Middle frontal gyrus (tissue), 1 donor: ENCODE measurements around the gene CHTF18.

Experiments
- DNase-seq: peaks from one replicate; pipeline ENCODE4 v3.0.0-alpha.2; 2015; ENCODE audit warnings: low spot score; ENCODE audit errors: extremely low spot score

Gene CHTF18

DNA sequence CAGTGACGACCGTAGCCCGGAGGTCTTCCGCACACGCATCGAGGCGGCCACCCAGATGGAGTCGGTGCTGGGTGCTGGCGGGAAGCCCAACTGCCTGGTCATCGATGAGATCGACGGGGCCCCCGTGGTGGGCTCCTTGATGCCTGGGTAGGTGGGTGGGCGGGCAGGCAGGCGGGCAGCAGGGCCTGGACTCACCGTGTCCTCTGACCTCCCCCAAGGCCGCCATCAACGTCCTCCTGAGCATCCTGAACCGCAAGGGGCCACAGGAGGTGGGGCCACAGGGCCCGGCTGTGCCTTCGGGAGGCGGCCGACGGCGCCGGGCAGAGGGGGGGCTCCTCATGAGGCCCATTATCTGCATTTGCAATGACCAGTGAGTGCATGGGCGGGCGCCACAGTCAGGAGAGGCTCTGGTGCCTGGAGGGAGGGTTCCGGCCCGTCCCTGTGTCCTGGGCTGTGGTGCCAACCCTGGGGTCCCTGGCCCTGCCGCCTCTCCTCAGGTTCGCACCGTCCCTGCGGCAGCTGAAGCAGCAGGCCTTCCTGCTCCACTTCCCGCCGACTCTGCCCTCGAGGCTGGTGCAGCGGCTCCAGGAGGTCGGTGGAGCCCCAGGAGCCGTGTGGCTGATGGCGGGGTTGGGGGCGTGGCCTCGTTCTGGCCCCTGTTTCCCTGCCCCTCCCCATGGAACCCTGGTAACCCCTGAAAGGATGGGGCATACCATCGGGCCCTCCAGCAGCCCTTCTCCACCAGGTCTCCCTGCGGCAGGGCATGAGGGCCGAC, 4.0 kb downstream of the CHTF18 start:
- DNase-seq: no peak

DNA sequence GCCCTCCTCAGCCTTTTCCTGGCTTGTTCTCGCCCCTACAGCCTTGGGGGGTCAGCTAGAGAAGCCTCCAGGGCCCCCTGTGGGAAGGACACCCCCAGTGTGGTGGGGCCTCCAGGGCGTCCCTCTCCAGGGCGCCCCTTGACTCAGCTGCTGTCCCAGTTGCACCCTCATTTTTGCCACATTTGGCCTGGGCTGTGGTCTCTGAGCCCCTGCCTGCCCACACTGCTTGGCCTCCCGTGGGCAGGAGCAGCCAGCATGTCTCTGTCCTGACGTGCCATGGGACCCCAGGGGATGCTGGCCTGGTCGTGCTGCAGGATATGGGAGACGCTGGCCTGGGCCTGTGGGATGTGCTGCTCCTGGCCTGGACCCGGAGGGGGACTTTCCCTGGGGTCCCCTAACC, 5.0 kb downstream of the CHTF18 start:
- DNase-seq: no peak

DNA sequence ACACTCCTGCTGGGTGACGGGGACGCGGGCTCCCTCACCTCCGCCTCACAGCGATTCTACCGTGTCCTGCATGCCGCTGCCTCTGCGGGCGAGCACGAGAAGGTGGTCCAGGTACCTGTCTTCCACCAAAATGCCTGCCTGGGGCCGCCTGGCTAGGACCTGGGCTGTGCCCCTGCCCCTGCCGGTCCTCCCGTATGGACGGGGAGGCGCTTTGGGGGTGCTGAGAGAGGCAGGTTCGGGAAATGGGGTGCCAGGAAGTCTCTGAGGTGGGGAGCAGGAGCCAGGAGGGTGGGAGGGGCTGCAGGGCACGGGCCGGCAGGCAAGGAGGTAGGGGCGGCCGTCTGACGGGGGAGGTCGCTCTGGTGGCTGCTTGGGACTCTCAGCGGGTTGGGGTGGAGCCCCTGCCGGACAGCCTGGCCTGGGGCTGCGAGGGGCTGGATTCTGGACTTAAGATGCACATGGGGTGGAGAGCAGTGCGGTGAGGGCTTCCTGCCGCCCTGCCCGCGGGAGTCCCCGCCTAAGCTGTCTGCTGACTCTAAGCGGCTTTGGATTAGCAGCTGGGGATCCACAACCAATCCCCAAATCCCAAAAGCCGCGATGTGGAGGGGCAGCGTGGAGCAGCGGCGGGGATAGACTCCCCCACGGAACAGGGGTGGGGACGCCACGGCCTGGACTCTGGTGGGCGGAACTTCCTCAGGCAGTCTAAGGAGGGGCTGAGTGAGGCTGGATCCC, 5.8 kb downstream of the CHTF18 start:
- DNase-seq: no peak

DNA sequence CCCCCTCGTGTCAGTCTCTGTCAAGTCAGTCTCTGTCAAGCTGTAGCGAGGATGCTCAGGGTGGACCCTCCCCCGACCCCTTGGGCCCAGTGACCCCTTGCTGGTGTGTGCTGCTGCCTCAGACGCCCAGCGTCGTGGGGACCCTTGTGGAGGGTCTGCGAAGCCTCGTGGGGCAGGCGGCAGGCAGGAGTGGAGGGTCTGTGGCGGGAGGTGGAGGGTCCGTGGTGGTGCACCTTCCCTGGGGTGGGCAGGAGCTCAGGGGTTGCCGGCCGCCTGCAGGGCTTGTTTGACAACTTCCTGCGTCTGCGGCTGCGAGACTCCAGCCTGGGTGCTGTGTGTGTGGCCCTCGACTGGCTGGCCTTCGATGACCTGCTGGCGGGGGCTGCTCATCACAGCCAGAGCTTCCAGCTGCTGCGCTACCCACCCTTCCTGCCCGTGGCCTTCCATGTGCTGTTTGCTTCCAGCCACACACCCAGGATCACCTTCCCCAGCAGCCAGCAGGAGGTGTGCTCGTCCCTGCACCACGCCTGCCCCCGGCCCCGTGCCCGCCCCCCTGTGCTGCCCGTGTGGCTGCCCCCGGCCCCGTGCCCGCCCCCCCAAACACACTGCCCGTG, 6.5 kb downstream of the CHTF18 start:
- DNase-seq: no peak

DNA sequence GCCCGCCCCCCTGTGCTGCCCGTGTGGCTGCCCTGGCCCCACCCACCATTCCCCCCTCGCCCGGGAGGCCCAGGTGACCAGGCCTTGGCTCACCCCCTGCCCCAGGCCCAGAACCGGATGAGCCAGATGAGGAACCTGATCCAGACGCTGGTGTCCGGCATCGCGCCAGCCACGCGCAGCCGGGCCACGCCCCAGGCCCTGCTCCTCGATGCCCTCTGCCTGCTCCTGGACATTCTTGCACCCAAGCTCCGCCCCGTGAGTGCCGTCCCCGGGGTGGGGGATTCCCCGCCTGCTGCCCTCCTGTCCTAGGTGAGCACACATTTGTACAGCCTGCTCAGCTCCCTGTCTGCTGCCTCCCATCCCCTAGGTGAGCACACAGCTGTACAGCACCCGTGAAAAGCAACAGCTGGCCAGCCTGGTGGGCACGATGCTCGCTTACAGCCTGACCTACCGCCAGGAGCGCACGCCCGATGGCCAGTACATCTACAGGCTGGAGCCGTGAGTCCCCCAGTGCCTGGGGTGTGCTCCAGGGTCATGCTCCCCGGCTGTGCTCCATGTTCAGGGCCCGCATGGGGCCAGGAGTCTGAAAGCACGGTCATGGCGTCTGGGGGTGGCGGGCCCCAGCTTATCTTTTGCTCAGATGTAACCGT, 7.3 kb downstream of the CHTF18 start:
- DNase-seq: no peak

DNA sequence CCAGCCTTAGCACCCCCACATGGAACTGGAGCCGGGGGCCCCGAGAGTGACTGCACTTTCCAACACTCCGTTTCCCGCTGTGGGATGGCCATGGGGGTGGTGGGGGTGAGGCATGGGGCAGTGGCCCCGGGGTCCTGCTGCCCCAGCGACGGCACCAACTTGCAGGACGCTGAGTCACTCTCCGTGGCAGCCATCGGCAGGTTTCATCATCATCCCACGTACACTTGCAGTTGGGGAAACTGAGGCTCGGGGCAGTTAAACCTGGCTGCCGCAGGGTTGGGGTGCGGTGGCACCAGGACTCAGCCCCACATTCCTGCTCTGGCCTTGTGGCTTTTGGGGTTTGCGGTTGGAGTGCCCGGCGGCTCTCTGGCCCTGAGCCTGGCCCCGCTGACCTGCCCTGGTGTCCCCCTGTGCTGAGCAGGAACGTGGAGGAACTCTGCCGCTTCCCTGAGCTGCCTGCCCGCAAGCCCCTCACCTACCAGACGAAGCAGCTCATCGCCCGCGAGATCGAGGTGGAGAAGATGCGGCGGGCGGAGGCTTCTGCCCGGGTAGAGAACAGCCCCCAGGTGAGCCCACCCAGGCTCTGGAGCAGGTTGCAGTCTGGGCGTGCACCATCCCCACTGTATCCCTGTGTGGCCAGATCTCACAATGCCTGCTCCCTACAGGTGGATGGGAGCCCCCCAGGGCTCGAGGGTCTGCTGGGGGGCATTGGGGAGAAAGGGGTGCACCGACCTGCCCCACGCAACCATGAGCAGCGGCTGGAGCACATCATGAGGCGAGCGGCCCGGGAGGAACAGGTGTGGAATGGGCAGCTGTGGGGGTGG, 8.1 kb downstream of the CHTF18 start:
- no peak for DNase-seq

DNA sequence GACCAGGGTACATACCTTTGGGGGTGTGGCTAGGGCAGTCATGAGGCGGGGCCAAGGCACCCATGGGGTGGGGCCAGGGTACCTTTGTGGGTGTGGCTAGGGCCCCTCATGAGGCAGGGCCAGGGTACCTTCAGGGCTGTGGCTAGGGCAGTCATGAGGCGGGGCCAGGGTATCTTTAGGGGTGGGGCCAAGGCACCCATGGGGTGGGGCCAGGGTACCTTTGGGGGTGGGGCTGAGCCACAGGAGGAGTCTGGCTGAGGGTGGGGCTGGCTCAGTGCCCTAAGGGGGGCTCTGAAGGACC, 8.7 kb downstream of the CHTF18 start:
- DNase-seq: no peak

DNA sequence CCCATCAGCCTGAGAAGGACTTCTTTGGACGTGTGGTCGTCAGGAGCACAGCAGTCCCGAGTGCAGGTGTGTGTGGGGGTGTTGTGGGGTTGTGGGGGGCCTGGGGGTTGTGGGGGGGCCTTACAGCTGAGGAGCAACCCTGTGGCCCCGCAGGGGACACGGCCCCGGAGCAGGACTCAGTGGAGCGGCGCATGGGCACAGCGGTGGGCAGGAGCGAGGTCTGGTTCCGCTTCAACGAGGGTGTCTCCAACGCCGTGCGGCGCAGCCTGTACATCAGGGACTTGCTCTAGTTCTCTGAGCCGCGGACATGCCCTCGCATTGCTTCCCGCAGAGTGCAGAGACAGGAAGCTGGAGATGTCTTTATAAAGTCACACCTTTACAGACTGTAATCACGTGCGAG, 9.3 kb downstream of the CHTF18 start:
- DNase-seq: no peak

DNA sequence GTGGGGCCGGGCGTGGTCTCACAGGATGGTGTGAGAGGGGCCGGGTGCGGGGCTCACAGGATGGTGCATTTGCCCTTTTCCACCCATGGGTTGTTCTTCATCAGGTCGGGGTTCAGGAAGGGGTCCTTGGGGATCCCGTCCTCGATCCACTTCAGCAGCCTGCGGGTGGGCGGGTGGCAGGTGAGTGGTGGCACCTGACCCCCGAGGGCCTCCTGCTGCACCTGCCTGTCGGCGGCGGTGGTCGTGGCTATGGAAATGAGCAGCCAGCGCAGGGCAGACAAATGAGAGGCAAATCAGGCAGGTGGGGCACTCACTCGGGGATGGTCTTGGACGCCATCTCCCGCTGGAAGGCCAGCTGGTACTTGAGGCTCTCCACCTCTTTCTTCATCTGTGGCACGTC, 10.2 kb downstream of the CHTF18 start:
- no peak for DNase-seq

DNA sequence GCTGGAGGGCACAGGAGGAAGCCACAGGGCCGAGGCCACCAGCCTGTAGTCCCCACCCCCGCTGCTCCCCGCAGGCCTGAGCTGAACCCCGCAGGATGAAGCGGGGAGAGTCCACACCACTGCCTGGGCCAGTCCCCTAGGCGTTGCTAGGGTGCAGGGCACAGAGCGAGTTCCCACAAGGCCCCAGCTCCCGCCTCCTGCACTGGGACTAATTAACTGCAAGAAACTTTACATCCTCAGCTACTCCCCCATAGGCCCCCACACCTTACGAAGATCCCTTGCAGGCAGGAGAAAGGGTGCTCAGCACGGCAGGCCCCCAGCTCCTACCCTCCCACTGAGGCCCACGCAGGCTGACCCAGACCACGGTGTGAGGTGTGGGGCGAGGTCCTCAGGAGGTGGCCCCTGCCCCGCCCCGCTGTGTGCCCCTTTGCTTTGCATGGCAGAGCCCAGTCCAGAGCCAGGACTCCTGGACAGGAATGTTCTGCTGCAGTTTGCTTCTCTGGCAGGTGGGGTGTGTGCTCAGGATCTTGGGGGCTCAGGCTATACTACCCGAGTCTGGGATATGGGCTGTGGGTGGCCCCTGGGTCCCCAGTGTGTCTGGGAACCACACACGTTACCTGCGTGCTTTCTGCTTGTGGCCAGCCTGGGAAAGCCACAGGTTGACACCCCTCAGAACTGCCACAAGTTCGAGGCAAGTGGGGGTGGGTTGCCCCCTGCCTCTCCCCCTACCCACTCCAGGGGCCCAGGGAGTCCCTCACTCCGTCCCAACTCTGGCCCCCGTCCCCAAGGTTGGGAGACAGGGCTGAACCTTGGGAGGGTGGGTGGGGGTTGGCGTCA, 10.9 kb downstream of the CHTF18 start:
- DNase-seq: no peak

DNA sequence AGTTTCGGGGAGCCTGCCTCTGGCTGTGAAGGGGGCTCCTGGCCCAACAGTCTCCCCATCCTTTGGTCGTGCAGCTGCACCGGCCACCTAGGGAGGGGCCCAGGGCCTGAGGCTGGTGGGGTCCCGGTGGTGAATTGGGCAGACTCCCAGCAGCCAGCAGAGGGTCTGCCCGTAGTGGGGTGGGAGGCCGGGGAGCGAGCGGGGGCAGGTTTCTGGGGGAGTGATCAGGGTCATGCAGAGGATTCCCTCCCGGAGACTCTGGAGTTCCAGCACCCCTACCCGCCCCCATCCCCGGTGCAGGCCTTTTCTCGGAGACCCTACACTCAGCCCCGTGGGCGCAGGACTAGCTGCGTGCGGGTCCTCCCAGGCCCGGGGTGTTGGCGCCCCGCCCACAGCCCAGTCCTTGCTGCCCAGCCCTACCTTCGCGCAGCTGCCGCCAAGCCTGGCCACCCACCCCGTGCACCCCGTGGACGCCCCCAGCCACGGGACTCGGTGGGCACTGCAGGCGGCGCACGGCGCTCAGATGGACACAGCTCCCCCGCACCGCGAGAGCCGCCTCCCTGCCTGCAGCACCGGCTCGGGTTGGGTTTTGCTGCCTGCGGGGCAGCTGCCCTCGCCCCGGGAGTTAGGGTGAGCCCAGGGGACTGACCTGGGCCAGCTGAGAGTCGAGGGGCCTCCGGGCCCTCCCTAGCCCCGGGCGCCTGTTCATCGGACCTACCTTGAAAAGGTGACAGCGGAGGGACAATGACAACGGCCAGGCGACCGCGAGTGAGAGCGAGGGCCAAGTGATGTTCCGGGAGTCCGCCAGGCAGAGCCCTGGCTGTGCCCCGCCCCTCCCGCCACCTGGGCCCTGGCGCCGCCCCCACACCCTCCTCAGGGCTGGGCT, 11.8 kb downstream of the CHTF18 start, which contains the start of gene GNG13:
TSS of gene GNG13 (minus strand) at position 787 of the 886 bp plus-strand sequence. CDS start 1,657 bp downstream, outside the sequence.
- DNase-seq: no peak

DNA sequence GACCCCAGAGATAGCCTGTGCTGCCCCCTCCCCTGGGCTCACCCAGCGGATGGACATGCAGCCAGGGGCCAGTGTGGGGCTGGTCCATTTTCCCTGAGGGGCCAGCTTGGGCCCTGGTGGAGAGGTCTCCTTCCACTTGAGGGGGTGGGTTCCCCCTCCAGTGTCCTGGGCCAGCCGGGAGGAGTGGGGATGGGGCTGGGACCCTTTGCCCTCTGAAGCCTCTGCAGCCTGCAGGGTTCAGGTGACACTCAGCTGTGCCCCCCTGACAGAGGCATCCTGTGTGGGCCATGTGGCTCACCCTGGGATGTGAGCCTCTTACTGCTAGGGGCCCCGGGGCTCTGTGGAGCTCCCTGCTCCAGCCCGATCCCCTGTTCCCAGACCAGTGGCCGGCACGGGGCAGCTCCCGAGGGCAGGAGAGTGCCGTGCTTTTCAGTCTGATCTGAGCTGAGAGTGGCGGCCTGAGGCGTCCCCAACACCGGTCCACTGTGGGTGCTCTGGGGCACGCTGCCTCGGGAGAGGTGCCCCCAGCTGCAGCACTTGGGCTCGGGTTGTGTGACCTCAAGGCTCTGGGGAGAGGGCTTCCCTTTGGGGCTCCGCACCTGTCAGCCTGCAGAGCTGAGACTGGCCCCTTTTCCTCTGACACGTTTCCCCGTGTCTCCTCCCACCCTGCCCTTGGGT, 12.6 kb downstream of the CHTF18 start:
- DNase-seq: no peak

DNA sequence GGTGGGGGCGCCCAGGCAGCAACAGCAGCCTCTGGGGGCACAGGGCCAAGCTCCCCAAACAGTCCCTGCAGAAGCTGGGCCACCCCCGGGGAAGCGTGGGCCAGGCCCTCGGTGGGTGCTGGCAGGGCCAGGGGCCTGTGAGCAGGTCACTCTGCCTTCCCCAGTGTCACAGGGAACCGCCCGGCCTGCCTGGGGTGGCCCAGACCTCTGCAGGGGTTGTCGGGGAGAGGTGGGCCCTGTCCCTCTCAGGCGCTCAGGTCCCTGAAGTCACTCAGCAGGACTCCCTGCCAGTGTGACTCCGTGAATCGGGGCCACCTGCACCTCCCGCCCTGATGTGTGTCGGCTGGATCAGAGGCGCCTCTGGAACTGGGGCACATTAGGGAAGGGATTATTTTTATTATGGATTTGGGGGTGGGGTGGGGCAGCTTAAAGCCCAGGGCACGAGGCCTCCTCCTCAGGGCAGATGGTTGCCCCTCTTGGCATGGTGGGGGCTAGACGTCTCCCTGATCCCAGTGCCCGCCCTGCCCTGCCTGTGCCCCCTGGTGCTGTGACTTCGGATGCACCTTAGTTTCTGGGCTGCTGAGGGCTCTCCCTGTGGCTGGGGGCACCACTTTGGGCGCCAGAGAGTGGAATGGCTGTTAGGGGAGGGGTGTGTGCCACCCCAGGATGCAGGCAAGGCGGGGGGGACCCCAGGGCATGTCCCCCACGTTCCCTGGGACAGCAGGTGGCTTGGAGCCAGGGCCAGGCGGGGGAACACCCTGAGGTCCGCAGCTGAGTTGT, 13.4 kb downstream of the CHTF18 start:
- DNase-seq: no peak

DNA sequence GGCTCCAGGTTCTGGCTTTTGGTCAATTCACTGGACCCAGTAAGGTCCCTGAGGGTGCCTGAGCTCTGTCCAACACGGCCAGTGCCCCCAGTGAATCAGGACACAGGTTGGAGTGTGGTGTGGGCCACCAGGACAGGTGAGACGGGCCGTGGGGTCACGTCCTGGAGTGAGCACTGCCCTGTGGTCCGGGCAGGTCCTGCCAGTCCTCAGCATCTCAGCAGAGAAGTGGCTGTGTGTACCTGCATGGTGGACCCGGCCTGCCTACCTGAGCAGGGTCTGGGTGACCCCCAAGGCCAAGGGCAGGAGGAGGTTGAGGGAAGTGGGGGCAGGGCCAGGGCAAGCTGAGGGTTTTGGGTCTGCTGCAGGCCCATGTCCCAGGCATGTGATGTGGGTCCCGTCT, 14.0 kb downstream of the CHTF18 start:
- DNase-seq: no peak

DNA sequence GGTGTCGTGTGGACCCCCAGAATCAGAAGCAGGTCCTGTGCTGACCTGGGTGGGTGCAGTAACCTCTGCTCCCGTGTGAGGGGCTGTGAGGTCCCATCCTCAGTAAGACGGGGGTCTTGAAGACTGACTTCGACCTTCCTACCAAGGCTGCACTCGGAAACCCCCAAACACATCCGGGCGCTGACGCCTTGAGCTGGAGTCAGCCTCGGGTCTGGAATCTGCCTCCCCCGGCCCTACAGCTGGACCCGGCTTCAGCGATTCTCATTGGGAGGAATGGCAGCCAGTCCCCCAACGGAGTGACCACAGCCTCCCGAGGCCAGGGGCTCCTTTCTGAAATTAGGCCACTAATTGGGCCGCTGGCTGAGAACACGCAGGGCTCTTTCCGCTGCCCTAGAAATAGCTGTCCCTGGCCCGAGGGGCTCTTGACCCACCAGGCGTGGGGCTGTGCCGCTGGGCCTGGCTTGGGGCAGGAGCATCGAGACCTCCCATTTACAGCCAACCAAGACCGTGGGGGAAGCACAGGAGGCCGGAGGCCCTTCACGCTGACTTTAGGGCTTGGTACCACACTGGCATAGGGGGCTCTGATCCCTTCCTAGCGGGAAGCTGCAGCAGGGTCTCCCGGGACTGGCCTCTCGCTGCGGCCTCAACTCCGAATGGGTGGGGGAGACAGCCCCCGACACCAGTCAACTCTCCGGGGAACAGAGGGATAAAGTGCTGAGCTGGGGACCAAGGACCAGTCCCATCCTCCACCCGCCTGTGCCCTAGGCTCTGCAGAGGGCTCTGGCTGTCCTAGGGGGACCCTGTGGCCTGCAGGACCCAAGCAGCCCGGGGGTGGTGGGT, 14.7 kb downstream of the CHTF18 start:
- no peak for DNase-seq

DNA sequence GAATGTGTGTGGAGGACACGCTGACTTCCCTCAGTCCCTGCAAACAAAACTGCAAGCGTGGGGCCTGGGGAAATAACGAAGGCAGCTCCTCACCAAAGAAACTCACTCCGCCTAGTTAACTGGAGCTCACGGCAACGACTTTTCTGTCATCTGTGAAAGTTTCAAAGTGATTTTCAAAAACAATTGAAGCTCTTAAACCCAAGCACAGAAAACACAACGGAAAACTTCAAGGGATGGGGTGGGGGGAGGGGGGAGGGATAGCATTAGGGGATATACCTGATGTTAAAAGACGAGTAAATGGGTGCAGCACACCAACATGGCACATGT, 15.3 kb downstream of the CHTF18 start:
- no peak for DNase-seq
